GM12878 (cell line): ENCODE data around the gene POLR3A. TPM values are rescaled to one million over a fixed set of nuclear protein-coding genes. Genes with fewer than 3 reads are reported as not detected.
A peak's percentile ranks its signal among the peaks of the same experiment; 100 is the strongest.

Experiments
- BCL11A ChIP-seq: IDR thresholded peaks from 2 replicates; pipeline ENCODE4 v1.6.1; 2011; ENCODE audit warnings: low read depth, low read length
- BMI1 ChIP-seq: fragments of 450-650 bp; IDR thresholded peaks from 2 replicates; pipeline ENCODE4 v1.6.1; 2016; ENCODE audit warnings: mild to moderate bottlenecking, moderate library complexity, borderline replicate concordance
- CHD1 ChIP-seq: IDR thresholded peaks from 2 replicates; pipeline ENCODE4 v1.6.1; 2012; ENCODE audit warnings: low read depth, low read length, improper control_type of control experiment
- ELK1 ChIP-seq: IDR thresholded peaks from 2 replicates; pipeline ENCODE4 v1.6.1; 2012; ENCODE audit warnings: low read depth, low read length, improper control_type of control experiment
- EP300 ChIP-seq, 2 experiments: fragments of 150-350 bp in 1 of 2; IDR thresholded peaks; 2 replicates each; pipeline ENCODE4 v1.6.1; 2011 to 2012; ENCODE audit warnings: low read depth in 2 of 2, low read length in 2 of 2, borderline replicate concordance in 1 of 2, improper control_type of control experiment in 1 of 2, inconsistent platforms in 1 of 2; ENCODE audit not compliant: control insufficient read depth in 1 of 2
- IKZF2 ChIP-seq, 2 experiments: fragments of 450-650 bp; IDR thresholded peaks; 2 replicates each; pipeline ENCODE4 v1.6.1; 2017; ENCODE audit warnings: mild to moderate bottlenecking in 2 of 2, moderate library complexity in 2 of 2
- NFYB ChIP-seq: IDR thresholded peaks from 2 replicates; pipeline ENCODE4 v1.6.1; 2011; ENCODE audit warnings: low read depth, mild to moderate bottlenecking, low read length, improper control_type of control experiment, moderate library complexity; ENCODE audit not compliant: insufficient read depth
- PAX8 ChIP-seq: fragments of 450-650 bp; IDR thresholded peaks from 2 replicates; pipeline ENCODE4 v1.6.1; 2017; ENCODE audit warnings: mild to moderate bottlenecking, moderate library complexity
- RAD21 ChIP-seq: IDR thresholded peaks from 2 replicates; pipeline ENCODE4 v1.6.1; 2011; ENCODE audit warnings: mild to moderate bottlenecking, low read depth, low read length, moderate library complexity; ENCODE audit not compliant: insufficient read depth
- RAD51 ChIP-seq: fragments of 450-650 bp; IDR thresholded peaks from 2 replicates; pipeline ENCODE4 v1.6.1; 2016; ENCODE audit warnings: moderate library complexity, mild to moderate bottlenecking, inconsistent platforms
- RFX5 ChIP-seq: IDR thresholded peaks from 2 replicates; pipeline ENCODE4 v1.6.1; 2011; ENCODE audit warnings: low read depth, low read length, improper control_type of control experiment
- SP1 ChIP-seq: IDR thresholded peaks from one replicate; pipeline ENCODE4 v1.6.1; 2011; ENCODE audit warnings: low read depth, low read length
- STAT3 ChIP-seq: IDR thresholded peaks from 2 replicates; pipeline ENCODE4 v1.6.1; 2011; ENCODE audit warnings: low read depth, low read length, improper control_type of control experiment
- TCF3 ChIP-seq: IDR thresholded peaks from 2 replicates; pipeline ENCODE4 v1.6.1; 2012; ENCODE audit warnings: low read depth, mild to moderate bottlenecking, low read length, borderline replicate concordance; ENCODE audit not compliant: insufficient read depth
- USF2 ChIP-seq: IDR thresholded peaks from 2 replicates; pipeline ENCODE4 v1.6.1; 2011; ENCODE audit warnings: low read depth, low read length, improper control_type of control experiment, borderline replicate concordance
- WRNIP1 ChIP-seq: IDR thresholded peaks from 2 replicates; pipeline ENCODE4 v1.6.1; 2011; ENCODE audit warnings: low read depth, low read length, improper control_type of control experiment, borderline replicate concordance
- ZBTB40 ChIP-seq: fragments of 450-650 bp; IDR thresholded peaks from 2 replicates; pipeline ENCODE4 v1.6.1; 2016; ENCODE audit warnings: mild to moderate bottlenecking, moderate library complexity, borderline replicate concordance
- ZSCAN29 ChIP-seq: fragments of 450-650 bp; IDR thresholded peaks from 2 replicates; pipeline ENCODE4 v1.6.1; 2017; ENCODE audit warnings: mild to moderate bottlenecking, moderate library complexity
- polyA plus RNA-seq, 11 experiments: library from polyadenylated mRNA; depleted of rRNA in 4 of 11; unstranded in 6 of 11; stranded (reverse) in 5 of 11; fragments of >200 nt; fragmentation: Nextera tagmentation in 4 of 11; fragmentation: Illumina TruSeq in 1 of 11; extraction: Ambion mirVana in 4 of 11; extraction: Trizol in 1 of 11; gene quantifications; 1 replicate in 1 of 11; 2 replicates in 10 of 11; pipeline versions ENCODE4 v1.2.1 to v1.2.3, GENCODE V29; 2011 to 2016; ENCODE audit warnings: inconsistent platforms in 2 of 11, missing spikeins in 2 of 11, low read depth in 1 of 11
- total RNA-seq, 4 experiments: library from RNA; depleted of rRNA in 3 of 4; stranded (reverse); fragments of >200 nt in 3 of 4; fragmentation: Illumina TruSeq in 1 of 4; extraction: Trizol in 1 of 4; gene quantifications; 2 replicates each; pipeline versions ENCODE4 v1.2.1 to v1.2.3, GENCODE V29; 2013 to 2021
- TF ChIP-seq, protein P1 (sequence below): IDR thresholded peaks from 2 replicates; pipeline ENCODE4 v1.6.1; 2011; ENCODE audit warnings: mild to moderate bottlenecking, low read depth, low read length, moderate library complexity; ENCODE audit not compliant: insufficient replicate concordance
- TF ChIP-seq, protein P2 (sequence below): fragments of 150-350 bp; IDR thresholded peaks from 2 replicates; pipeline ENCODE4 v1.6.1; 2014; ENCODE audit warnings: mild to moderate bottlenecking, low read depth, low read length

The POLR3A gene
- total and polyA plus RNA-seq, 10 of the 15 experiments (the other 5 are each of a cell fraction or from before 2014, with no cell fraction given): 5.4 to 20.4 (median 14.4) TPM

DNA sequence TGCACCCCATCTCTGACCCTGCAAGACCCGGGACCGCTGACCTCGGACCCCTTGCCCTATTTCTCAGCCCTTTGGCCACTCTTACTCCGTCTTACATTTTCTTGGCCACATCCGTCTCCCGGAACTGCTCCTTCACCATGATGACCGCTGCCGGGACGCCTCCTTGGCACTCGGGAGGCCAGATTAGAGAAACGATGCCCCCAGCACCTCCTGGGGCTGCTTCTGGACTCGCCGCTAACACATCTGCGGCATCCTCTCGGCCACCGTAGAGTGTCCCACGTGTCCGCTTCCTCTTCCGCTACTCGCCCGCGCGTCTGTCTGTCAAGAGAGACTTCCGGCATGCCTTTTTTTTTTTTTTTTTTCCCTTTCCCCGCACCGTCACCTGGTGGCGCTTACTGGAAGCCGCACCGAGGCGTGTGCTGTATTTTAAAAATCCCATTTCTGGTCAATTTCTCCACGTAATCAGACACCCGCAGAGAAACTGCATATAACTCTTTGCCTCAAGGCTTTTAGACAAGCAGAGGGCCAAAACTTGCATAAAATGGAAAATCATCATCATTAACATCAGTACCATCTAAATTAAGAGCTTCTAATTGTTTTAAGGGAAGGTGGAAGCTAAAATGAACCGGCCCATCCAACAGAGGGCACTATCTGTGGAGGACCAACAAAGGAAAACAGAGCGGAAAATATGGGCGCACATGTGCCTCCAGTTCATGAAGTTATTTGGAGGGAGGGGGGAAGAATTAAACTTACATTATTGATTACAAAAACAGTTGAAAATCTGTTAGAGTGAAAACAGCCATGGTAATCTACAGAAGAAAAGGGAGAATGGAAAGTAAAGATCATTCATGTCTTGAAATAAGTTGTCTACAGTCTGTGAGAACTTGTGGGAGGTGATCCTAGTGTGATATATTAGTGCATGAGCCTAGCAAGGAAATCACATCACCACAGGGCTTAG is at the start of gene POLR3A (continued):
- TF ChIP-seq USF2 (peak; percentile 94), RAD21 (peak; percentile 57), PAX8 (no peak), ZSCAN29 (no peak), CHD1 (no peak), RAD51 (peak; percentile 92), RFX5 (no peak; the same call in 1 of the 2 replicates), TCF3 (no peak), BMI1 (no peak), WRNIP1 (no peak), STAT3 (no peak), EP300 (IDR thresholded peaks at IDR 0.05; ENCODE audit: borderline replicate concordance in 1 of 2, control insufficient read depth in 1 of 2, low read depth in 2 of 2, low read length in 2 of 2) (no peak), ELK1 (peak; percentile 67), SP1 (peak; percentile 93), ZBTB40 (peak; percentile 88), BCL11A (no peak), NFYB (peak; percentile 70; the same call in 1 of the 2 replicates), IKZF2 (IDR thresholded peaks at IDR 0.05) (peak in 1 of 2 experiments; percentile 45; a peak in 3 of 4 replicates)
- TF ChIP-seq, protein P1, sequence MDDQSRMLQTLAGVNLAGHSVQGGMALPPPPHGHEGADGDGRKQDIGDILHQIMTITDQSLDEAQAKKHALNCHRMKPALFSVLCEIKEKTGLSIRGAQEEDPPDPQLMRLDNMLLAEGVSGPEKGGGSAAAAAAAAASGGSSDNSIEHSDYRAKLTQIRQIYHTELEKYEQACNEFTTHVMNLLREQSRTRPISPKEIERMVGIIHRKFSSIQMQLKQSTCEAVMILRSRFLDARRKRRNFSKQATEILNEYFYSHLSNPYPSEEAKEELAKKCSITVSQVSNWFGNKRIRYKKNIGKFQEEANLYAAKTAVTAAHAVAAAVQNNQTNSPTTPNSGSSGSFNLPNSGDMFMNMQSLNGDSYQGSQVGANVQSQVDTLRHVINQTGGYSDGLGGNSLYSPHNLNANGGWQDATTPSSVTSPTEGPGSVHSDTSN: peak; percentile 99
- TF ChIP-seq, protein P2, sequence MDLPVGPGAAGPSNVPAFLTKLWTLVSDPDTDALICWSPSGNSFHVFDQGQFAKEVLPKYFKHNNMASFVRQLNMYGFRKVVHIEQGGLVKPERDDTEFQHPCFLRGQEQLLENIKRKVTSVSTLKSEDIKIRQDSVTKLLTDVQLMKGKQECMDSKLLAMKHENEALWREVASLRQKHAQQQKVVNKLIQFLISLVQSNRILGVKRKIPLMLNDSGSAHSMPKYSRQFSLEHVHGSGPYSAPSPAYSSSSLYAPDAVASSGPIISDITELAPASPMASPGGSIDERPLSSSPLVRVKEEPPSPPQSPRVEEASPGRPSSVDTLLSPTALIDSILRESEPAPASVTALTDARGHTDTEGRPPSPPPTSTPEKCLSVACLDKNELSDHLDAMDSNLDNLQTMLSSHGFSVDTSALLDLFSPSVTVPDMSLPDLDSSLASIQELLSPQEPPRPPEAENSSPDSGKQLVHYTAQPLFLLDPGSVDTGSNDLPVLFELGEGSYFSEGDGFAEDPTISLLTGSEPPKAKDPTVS: 0 out of 2 replicates have a peak, but pooled peaks have one; percentile 10
